PC-3 (cell line): ENCODE results near the gene TAP2.

Experiments
- EZH2 ChIP-seq: fragments of 300-600 bp; sonication (generic); IDR thresholded peaks from one replicate; pipeline ENCODE4 v1.6.1; 2017; ENCODE audit warnings: antibody characterized with exemption, mild to moderate bottlenecking, low read length; ENCODE audit not compliant: unreplicated experiment
- EZH2phosphoT487 ChIP-seq: fragments of 300-600 bp; sonication (generic); IDR thresholded peaks from 2 replicates; pipeline ENCODE4 v1.6.1; 2018; ENCODE audit warnings: mild to moderate bottlenecking, antibody characterized with exemption, low read length, borderline replicate concordance
- TF ChIP-seq, protein P1 (sequence below): fragments of 300-600 bp; sonication (generic); conservative IDR thresholded peaks from 2 replicates; pipeline ENCODE4 v1.5.1; 2017; ENCODE audit warnings: antibody characterized with exemption, low read depth, mild to moderate bottlenecking, low read length

DNA sequence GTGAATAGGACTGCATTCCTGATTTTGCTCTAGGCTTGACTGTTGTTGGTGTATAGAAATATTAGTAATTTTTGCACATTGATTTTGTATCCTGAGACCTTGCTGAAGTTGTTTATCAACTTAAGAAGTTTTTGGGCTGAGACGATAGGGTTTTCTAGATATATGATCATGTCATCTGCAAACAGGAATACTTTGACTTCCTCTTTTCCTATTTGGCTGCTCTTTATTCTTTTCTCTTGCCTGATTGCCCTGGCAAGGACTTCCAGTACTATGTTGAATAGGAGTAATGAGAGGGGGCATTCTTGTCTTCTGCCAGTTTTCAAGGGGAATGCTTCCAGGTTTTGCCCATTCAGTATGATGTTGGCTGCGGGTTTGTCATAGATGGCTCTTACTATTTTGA, 35.1 kb downstream of the TAP2 start:
- TF ChIP-seq, protein P1, sequence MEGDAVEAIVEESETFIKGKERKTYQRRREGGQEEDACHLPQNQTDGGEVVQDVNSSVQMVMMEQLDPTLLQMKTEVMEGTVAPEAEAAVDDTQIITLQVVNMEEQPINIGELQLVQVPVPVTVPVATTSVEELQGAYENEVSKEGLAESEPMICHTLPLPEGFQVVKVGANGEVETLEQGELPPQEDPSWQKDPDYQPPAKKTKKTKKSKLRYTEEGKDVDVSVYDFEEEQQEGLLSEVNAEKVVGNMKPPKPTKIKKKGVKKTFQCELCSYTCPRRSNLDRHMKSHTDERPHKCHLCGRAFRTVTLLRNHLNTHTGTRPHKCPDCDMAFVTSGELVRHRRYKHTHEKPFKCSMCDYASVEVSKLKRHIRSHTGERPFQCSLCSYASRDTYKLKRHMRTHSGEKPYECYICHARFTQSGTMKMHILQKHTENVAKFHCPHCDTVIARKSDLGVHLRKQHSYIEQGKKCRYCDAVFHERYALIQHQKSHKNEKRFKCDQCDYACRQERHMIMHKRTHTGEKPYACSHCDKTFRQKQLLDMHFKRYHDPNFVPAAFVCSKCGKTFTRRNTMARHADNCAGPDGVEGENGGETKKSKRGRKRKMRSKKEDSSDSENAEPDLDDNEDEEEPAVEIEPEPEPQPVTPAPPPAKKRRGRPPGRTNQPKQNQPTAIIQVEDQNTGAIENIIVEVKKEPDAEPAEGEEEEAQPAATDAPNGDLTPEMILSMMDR, result no peak
- TF ChIP-seq EZH2phosphoT487, result no peak
- TF ChIP-seq EZH2, result no peak
